Gastrocnemius medialis (tissue), 4 donors: Measurements from ENCODE around the gene ARVCF.

Source experiments
- POLR2A ChIP-seq, 2 donors: fragments of 450-650 bp; IDR thresholded peaks; one replicate each; pipeline ENCODE4 v1.6.1; 2017; ENCODE audit warnings: antibody characterized with exemption in 2 of 2, mild to moderate bottlenecking in 2 of 2, moderate library complexity in 2 of 2
- TF ChIP-seq, protein P1 (sequence below), 5 experiments: fragments of 450-650 bp in 3 of 5; fragments of 200-600 bp in 2 of 5; sonication (generic) in 2 of 5; IDR thresholded peaks in 4 of 5; conservative IDR thresholded peaks in 1 of 5; 1 replicate in 4 of 5; 2 replicates in 1 of 5; pipeline ENCODE4 v1.5.1; 2016 to 2019; ENCODE audit warnings: antibody characterized with exemption in 5 of 5, mild to moderate bottlenecking in 3 of 5, moderate library complexity in 3 of 5

DNA sequence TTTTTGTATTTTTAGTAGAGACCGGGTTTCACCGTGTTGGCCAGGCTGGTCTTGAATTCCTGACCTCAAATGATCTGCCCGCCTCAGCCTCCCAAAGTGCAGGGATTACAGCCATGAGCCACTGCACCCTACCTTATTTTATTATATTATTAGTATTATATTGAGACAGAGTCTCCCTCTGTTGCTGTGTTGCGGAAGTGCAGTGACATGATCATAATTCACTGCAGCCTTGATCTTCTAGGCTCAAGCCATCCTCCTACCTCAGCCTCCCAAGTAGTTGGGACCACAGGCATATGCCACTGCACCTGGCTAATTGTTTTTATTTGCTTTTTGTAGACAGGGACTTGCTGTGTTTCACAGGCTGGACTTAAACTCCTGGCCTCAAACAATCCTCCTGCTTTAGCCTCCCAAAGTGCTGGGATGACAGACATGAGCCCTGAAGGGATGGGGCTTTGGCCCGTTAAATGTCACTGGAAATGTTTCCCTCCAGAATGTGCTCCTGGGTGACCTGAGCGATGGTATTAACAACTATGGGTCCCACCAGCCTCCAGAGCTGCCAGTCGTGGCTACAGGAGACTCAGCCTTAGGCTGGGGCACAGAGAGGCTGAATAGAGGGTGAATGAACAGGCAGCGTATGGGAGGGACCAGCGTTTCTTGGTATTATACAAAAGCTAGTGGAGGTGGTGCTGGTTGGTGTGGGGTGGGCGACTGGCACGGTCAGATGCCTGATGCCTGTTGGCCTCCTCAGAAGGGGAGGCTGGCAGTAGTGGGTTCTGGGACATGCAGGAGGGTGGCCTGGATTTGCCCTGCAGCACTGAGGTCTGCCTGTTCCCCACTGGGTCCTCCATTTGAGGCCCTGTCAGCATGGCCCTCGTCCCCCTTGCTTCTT, 11.6 kb upstream of the ARVCF start:
- TF ChIP-seq, protein P1, sequence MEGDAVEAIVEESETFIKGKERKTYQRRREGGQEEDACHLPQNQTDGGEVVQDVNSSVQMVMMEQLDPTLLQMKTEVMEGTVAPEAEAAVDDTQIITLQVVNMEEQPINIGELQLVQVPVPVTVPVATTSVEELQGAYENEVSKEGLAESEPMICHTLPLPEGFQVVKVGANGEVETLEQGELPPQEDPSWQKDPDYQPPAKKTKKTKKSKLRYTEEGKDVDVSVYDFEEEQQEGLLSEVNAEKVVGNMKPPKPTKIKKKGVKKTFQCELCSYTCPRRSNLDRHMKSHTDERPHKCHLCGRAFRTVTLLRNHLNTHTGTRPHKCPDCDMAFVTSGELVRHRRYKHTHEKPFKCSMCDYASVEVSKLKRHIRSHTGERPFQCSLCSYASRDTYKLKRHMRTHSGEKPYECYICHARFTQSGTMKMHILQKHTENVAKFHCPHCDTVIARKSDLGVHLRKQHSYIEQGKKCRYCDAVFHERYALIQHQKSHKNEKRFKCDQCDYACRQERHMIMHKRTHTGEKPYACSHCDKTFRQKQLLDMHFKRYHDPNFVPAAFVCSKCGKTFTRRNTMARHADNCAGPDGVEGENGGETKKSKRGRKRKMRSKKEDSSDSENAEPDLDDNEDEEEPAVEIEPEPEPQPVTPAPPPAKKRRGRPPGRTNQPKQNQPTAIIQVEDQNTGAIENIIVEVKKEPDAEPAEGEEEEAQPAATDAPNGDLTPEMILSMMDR (IDR thresholded peaks at IDR 0.05 in 4 of 5, conservative IDR thresholded peaks at IDR 0.05 in 1 of 5), result no peak
- TF ChIP-seq POLR2A (IDR thresholded peaks at IDR 0.05), result no peak
